ENCODE results near the gene ALDH8A1.

The ALDH8A1 gene

DNA sequence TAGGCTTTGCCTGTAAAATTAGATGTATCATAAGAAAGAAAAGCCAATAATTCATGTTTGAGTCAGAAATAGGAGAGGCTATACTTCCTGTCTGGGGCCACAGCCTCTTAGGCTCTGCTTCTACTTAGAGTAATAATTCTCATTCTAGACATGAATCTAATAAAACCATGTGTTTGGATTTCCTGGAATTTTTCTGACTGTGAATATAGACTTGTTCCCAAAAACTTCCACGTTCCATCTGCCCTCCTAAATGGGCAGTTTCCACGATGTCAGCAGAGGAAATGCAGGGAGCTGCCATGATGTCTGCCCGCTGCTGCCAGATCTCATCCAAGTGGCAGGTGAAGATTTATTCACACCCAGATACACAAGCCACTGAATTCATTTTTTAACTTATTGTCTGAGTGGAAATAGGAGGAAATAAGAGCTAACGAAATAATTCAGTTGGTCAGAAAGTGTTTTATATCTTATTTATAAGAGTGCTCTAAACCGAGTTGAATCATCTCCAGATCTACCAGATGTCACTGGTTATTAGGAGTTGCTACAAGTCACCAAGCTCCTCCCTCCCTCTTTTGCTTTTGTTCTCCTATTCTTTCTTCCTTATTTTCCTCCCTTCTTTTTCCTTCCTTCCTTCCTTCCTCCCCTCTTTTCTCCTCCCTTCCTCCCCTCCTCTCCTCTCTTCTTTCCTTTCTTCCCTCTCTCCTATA lies 69.3 kb downstream of the ALDH8A1 start:
- DNase-seq (ENCODE audit: extremely low spot score, insufficient read length, low read depth): no peak
- FAIRE-seq: no peak

DNA sequence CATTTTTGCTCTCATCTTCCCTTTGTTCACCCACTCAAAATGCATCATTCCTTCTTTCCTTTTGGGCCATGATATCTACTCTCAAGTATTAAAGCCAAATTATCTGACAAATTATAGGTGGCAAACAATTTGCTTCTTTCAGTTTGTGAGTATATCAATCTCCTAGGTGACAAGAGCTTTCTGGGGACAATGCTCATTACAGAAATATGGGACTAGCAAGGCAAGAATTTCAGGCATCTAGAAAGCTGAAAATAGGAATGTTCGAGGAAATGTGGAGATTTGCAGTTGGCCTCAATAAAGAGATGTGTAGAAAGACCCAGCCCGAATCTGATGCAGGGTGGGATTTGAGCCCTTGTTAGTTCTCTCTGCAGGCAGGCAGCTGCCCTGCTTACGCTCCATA lies 71.8 kb downstream of the ALDH8A1 start:
- no peak for DNase-seq (ENCODE audit: extremely low spot score, insufficient read length, low read depth)
- no peak for FAIRE-seq

DNA sequence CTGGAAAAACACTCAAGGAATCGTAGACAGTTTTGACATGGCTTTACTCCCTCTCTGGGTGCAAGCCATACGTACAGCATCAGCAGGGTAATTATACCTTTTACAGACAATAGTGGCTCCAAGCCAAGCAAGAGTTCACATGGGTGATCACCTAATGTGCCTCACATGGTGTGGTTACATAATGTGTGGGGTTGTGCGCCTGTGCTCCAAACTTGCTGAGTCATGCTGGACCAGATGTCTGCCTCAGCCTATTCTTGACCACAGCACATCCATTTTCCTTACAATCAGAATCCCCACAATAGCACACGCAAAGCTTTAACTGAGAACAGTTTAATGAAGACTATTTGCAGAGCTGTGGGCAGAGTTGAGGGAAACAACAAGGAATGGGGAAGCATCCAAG lies 74.5 kb downstream of the ALDH8A1 start:
- DNase-seq (ENCODE audit: extremely low spot score, insufficient read length, low read depth) (no peak), FAIRE-seq (no peak)

DNA sequence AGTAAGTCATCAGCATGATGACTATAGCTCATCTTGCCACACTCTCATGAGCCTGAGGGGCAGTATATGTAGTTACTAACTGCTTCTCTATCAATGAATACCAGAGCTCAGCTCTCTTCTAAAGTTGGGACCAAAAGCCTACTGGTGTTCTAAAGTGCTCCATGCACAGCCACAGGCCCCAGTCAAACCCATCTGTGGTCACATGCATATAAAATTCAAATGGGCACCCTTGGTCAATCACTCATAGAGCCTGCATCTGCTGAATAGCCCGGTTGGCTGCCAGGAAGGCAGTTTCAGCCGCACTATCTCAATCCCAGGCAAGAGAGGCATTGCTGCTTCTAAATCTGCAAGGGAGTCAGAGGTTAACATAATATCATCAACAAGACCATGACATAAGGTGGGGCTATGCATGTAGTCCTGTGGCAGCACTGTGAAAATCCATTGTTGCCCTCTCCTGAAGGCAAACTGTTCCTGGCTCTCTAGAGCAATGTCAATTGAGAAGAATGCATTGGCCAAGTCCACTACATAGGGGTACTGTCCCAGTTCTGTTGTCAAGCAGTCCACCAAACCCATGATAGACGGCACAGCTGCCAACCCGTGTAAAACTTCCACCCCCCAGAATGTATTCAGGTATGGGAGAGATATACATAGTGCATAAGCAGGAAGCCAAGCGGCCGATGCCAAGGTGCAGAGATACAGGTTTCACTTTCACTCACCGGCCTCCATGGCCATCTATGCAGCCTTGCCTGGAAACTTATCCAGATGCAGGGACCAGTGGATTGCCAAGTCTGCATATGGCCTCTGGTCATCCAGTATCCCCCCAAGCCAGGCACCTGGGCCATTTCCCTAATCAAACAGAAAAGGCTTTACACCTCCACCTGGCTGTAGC lies 76.2 kb downstream of the ALDH8A1 start:
- DNase-seq (ENCODE audit: extremely low spot score, insufficient read length, low read depth) (no peak), FAIRE-seq (peak; percentile 86)

DNA sequence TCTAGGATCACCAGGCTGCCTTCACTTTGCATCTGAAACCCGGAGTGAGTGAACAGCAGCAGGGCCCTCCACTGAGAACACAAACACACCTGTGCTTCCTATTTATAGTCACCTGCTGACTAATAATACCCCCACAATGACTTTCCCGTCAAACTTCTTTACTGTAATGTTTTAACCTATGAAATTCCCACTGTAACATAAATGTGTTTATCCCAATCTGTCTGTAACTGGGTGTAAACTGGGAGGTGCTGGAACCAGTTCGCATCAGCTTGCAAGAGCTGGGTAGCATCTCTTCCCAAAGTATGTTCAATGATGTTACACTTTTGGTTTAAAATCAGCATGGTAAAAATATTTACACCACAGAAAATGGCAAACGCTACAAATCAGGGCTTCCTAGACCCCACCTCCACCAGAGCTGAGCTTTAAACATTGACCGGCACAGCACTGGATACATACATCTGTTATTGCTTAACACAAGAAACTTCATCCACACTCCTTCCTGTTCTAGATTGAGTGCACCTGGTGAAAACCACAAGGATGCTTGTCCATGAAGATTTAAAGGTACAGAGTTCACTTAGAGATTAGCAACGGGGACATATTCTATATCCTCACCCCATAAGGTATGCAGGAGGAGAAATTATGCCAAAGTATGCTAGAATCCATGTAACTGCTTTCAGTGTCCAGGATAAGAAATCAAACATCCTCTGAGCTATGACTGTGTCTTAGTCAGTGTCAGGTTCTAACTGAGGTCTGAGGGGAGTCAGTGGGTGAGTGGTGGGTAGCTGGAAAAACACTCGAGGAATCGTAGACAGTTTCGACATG lies 79.0 kb downstream of the ALDH8A1 start:
- FAIRE-seq: peak; percentile 97
- peak; percentile 26 for DNase-seq (ENCODE audit: extremely low spot score, insufficient read length, low read depth)

DNA sequence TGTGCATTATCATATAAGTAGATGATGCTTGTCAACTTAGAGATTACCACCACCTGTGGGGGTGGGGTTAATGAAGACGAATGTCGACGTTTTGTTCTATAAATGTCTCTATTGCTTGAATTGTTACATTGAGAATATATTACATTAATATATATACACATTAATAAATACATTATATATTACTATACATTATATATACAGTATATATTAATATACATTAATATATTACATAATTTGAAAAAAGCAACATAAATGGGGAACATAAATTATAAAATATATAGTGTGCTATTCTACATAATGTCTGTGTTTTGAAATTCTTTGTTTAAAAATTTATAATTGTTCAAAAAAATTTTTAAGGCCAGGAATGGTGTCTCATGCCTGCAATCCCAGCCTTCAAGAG lies 81.1 kb downstream of the ALDH8A1 start:
- DNase-seq (ENCODE audit: extremely low spot score, insufficient read length, low read depth) (no peak), FAIRE-seq (no peak)

All from GM18507 (cell line).